HG03108 (cell line): ENCODE results near the gene GLYAT.

Experiments
- ATAC-seq: cut with Tn5 transposase; IDR thresholded peaks from one replicate; pipeline ENCODE4 v1.9.1; 2021; ENCODE audit warnings: moderate library complexity; ENCODE audit not compliant: unreplicated experiment

Gene GLYAT

GRCh38 chr11:58731819-58732218 is at the start of gene GLYAT:
Gene GLYAT, minus strand, starts transcription at chr11:58731943. Its CDS starts 7,447 bp downstream, at chr11:58724496.
- no peak for ATAC-seq

GRCh38 chr11:58781345-58781744 is 49.6 kb upstream of the GLYAT start:
- ATAC-seq = no peak

GRCh38 chr11:58780578-58780977 is 48.8 kb upstream of the GLYAT start:
- no peak for ATAC-seq

GRCh38 chr11:58776891-58777710 is 45.4 kb upstream of the GLYAT start:
- ATAC-seq = no peak

- ATAC-seq = no peak
Observed at GRCh38 chr11:58775066-58775708, 43.4 kb upstream of the GLYAT start.

GRCh38 chr11:58774164-58774593 is 42.4 kb upstream of the GLYAT start:
- ATAC-seq = no peak

- ATAC-seq = no peak
Observed at GRCh38 chr11:58773337-58773736, 41.6 kb upstream of the GLYAT start.

- no peak for ATAC-seq
Observed at GRCh38 chr11:58772329-58773285, 40.9 kb upstream of the GLYAT start.

GRCh38 chr11:58771458-58771855 is 39.7 kb upstream of the GLYAT start:
- ATAC-seq = no peak

GRCh38 chr11:58770627-58771457 is 39.1 kb upstream of the GLYAT start:
- ATAC-seq = no peak

- ATAC-seq = no peak
Observed at GRCh38 chr11:58770166-58770565, 38.4 kb upstream of the GLYAT start.

GRCh38 chr11:58769308-58769707 is 37.6 kb upstream of the GLYAT start:
- no peak for ATAC-seq

GRCh38 chr11:58768137-58768536 is 36.4 kb upstream of the GLYAT start:
- ATAC-seq = no peak

GRCh38 chr11:58765078-58765477 is 33.3 kb upstream of the GLYAT start:
- ATAC-seq = no peak

GRCh38 chr11:58763120-58763490 is 31.4 kb upstream of the GLYAT start:
- no peak for ATAC-seq

- no peak for ATAC-seq
Observed at GRCh38 chr11:58762284-58763119, 30.8 kb upstream of the GLYAT start.

- ATAC-seq = no peak
Observed at GRCh38 chr11:58757439-58757838, 25.7 kb upstream of the GLYAT start.

- ATAC-seq = no peak
Observed at GRCh38 chr11:58745705-58746364, 14.1 kb upstream of the GLYAT start.
